H7 (cell line): ENCODE data around the gene FAM200C. TPM values are rescaled to one million over a fixed set of nuclear protein-coding genes. Genes with fewer than 3 reads are reported as not detected.

Experiments used
- DNase-seq: peaks from one replicate; pipeline ENCODE4 v3.0.0; 2012
- H3K27me3 ChIP-seq: 2 replicates; pipeline ENCODE4 v1.6.0; 2011; ENCODE audit warnings: mild to moderate bottlenecking, low read length; ENCODE audit not compliant: control insufficient read depth, insufficient read depth
- H3K36me3 ChIP-seq: replicated peaks from 2 replicates; pipeline ENCODE4 v1.5.1; 2011; ENCODE audit warnings: low read length; ENCODE audit not compliant: control insufficient read depth, insufficient read depth
- H3K4me3 ChIP-seq: 2 replicates; pipeline ENCODE4 v1.5.1; 2011; ENCODE audit warnings: low read depth, mild to moderate bottlenecking, control low read depth, low read length, moderate library complexity; ENCODE audit not compliant: insufficient read depth
- total RNA-seq: library from RNA; depleted of rRNA; stranded (reverse); fragments of >200 nt; shearing (Covaris generic); gene quantifications from 2 replicates; pipeline ENCODE4 v1.2.3, GENCODE V29; 2014; rRNA removed

The FAM200C gene
- total RNA-seq, 1 experiment from 2014 or later = 4.8 TPM

DNA sequence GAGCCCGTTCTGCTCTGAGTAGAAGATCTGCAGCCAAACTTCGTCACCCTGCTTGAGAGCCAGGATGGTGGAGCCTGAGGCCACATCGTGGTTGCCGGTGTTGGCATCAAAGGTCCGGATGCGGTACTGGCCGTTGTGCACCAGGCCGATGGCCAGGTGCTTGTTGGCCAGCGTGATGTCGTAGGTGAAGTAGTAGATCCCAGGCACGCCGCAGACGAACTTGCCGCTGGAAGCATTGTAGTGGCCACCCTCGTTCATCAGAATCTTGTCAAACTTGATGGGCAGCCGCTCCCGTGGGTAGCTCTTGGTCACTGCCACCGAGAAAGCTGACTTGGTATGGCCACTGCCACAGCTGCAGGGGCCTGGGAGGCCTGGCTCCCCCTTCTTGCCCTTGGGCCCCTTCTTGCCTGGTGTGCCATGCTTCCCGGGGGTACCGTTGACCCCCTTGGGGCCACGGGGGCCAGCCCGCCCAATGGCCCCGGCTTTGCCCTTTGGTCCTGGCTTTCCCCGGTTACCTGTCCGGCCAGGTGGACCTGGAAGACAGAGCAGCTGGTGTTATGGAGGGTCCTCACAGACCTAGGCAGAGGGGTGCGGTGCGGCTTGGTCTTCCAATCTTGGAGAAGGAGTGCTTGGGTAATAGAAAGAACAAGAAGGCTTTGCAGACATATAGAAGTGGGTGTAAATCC lies 50.5 kb downstream of the FAM200C start:
- no peak for DNase-seq
- no peaks in the 10 kb centered on the region for H3K27me3 ChIP-seq
- no peak overlapping the region for H3K4me3 ChIP-seq
- no peaks in the 10 kb centered on the region for H3K36me3 ChIP-seq

- Histone ChIP-seq H3K36me3 (no peaks in the 10 kb centered on the region), H3K27me3 (no peaks in the 10 kb centered on the region), H3K4me3 (no peak overlapping the region)
- DNase-seq = no peak
Measured at GRCh38 chr5:160348080-160348479, 51.8 kb downstream of the FAM200C start.

GRCh38 chr5:160347448-160347847 lies 52.4 kb downstream of the FAM200C start:
- Histone ChIP-seq H3K27me3 (no peaks in the 10 kb centered on the region), H3K36me3 (no peaks in the 10 kb centered on the region), H3K4me3 (no peak overlapping the region)
- DNase-seq = no peak

Other genes with a start within 250 kb of the FAM200C start
- 0.48 and 1.3 TPM in 2 replicates for gene FABP6, start 170.5 kb downstream of the FAM200C start, total RNA-seq
- 17.8 and 20.9 TPM in 2 replicates for gene CCNJL, start 87.5 kb downstream of the FAM200C start, total RNA-seq
- gene C1QTNF2, start 29.4 kb downstream of the FAM200C start, total RNA-seq = 0.04 TPM in 1 of 2 replicates, not detected in the other
- gene SLU7, start 19.0 kb upstream of the FAM200C start, total RNA-seq = 19.8 and 22.3 TPM in 2 replicates
- 372 and 415 TPM in 2 replicates for gene PTTG1, start 21.8 kb upstream of the FAM200C start, total RNA-seq